CD4-positive, alpha-beta memory T cell (primary cell): Measurements from ENCODE around the gene PLA2G2F. TPM values are rescaled to one million over a fixed set of nuclear protein-coding genes. Genes with fewer than 3 reads are reported as not detected.

ENCODE experiments used
- CTCF ChIA-PET: fragments of 350-600 bp; sonication (Branson Sonifier 250); formaldehyde crosslinking; loops from one replicate; lab custom pipeline; 2021; ENCODE audit warnings: inconsistent platforms; ENCODE audit not compliant: partially characterized antibody; lab: Charles Lee
- POLR2A ChIA-PET: fragments of 350-600 bp; sonication (Branson Sonifier 250); formaldehyde crosslinking; loops from one replicate; lab custom pipeline; 2021; ENCODE audit not compliant: partially characterized antibody; lab: Charles Lee
- DNase-seq, 5 donors: peaks; one replicate each; pipeline versions ENCODE4 v3.0.0 to v3.0.0-alpha.2; 2020 to 2022; ENCODE audit warnings: mixed read lengths in 1 of 5
- H3K27ac ChIP-seq: one replicate; pipeline ENCODE4 v1.7.0; 2013; ENCODE audit warnings: low read depth, low read length
- H3K27me3 ChIP-seq: 2 replicates; pipeline ENCODE4 v1.7.0; 2013; ENCODE audit warnings: mild to moderate bottlenecking, low read length, moderate library complexity; ENCODE audit not compliant: insufficient read depth
- H3K36me3 ChIP-seq: 2 replicates; pipeline ENCODE4 v1.7.0; 2013; ENCODE audit warnings: mild to moderate bottlenecking, low read length, moderate library complexity; ENCODE audit not compliant: insufficient read depth
- H3K4me1 ChIP-seq: 2 replicates; pipeline ENCODE4 v1.7.0; 2013; ENCODE audit warnings: mild to moderate bottlenecking, low read length, moderate library complexity; ENCODE audit not compliant: insufficient read depth
- H3K4me3 ChIP-seq, 2 donors: one replicate each; pipeline ENCODE4 v1.7.0; 2013; ENCODE audit warnings: low read length in 2 of 2, mild to moderate bottlenecking in 1 of 2
- H3K9me3 ChIP-seq, 2 donors: one replicate each; pipeline ENCODE4 v1.7.0; 2013; ENCODE audit warnings: low read length in 2 of 2, control low read depth in 1 of 2; ENCODE audit not compliant: control insufficient read depth in 1 of 2
- H3K27ac Mint-ChIP-seq, 7 donors: one replicate each; pipeline ENCODE4 v1.8.0; 2020 to 2021; ENCODE audit warnings: mixed read lengths in 7 of 7, mild to moderate bottlenecking in 6 of 7, inconsistent platforms in 3 of 7, moderate library complexity in 3 of 7
- H3K27me3 Mint-ChIP-seq, 2 donors: one replicate each; pipeline ENCODE4 v1.8.0; 2020 to 2021; ENCODE audit warnings: mixed read lengths in 2 of 2
- H3K36me3 Mint-ChIP-seq, 2 donors: one replicate each; pipeline ENCODE4 v1.8.0; 2020 to 2021; ENCODE audit warnings: mixed read lengths in 2 of 2, inconsistent platforms in 1 of 2, mild to moderate bottlenecking in 1 of 2
- H3K4me1 Mint-ChIP-seq, 4 donors: one replicate each; pipeline ENCODE4 v1.8.0; 2020 to 2021; ENCODE audit warnings: mixed read lengths in 4 of 4, mild to moderate bottlenecking in 1 of 4
- H3K4me3 Mint-ChIP-seq, 8 donors: one replicate each; pipeline ENCODE4 v1.8.0; 2020 to 2021; ENCODE audit warnings: mixed read lengths in 8 of 8, mild to moderate bottlenecking in 7 of 8, moderate library complexity in 6 of 8, inconsistent platforms in 3 of 8
- H3K9me3 Mint-ChIP-seq, 8 donors: one replicate each; pipeline ENCODE4 v1.8.0; 2020 to 2021; ENCODE audit warnings: mixed read lengths in 8 of 8, mild to moderate bottlenecking in 5 of 8, inconsistent platforms in 3 of 8, moderate library complexity in 1 of 8
- intact Hi-C: fragments of 100-400 bp; cut with micrococcal nuclease; formaldehyde crosslinking; loops from one replicate; pipeline ENCODE4 v1.15.1; 2023
- polyA plus RNA-seq, 2 donors: library from polyadenylated mRNA; unstranded; fragments of 300-500 nt; fragmentation: Illumina TruSeq; gene quantifications; one replicate each; pipeline ENCODE4 v1.2.3, GENCODE V29; 2021
- total RNA-seq, 2 experiments: library from RNA; stranded (reverse); gene quantifications; one replicate each; pipeline ENCODE4 v1.2.3, GENCODE V29; 2021

Gene PLA2G2F
- total and polyA plus RNA-seq, 4 experiments from 2014 or later: not detected

- intact Hi-C loops: no loop called here
- no peaks in the 10 kb centered on the region for H3K4me1 ChIP-seq
- H3K4me3 ChIP-seq: no peak overlapping the region
- Mint-ChIP-seq H3K4me1 (peaks cover 0 to 1% (median 0%) of the 10 kb centered on the region in 4 donors), H3K27me3 (peaks cover 3 to 5% of the 10 kb centered on the region in 2 donors), H3K9me3 (peaks cover 0 to 64% (median 46%) of the 10 kb centered on the region in 8 donors), H3K36me3 (peaks cover 20 to 28% of the 10 kb centered on the region in 2 donors), H3K27ac (no peak overlapping the region), H3K4me3 (no peak overlapping the region)
- ChIA-PET CTCF (interaction anchor here (2.8 kb wide), 1 partner anchor 31 kb away, joined by 19 read pairs; no protein-coding TSS in a partner anchor), POLR2A (no interaction called here)
- peaks cover 0 to 12% of the 10 kb centered on the region in 2 donors for H3K9me3 ChIP-seq
- H3K27ac ChIP-seq: no peak overlapping the region
- H3K27me3 ChIP-seq: no peaks in the 10 kb centered on the region
- H3K36me3 ChIP-seq: no peaks in the 10 kb centered on the region
- no peak for DNase-seq
Observed at GRCh38 chr1:20164694-20165202, 25.6 kb downstream of the PLA2G2F start.

DNA sequence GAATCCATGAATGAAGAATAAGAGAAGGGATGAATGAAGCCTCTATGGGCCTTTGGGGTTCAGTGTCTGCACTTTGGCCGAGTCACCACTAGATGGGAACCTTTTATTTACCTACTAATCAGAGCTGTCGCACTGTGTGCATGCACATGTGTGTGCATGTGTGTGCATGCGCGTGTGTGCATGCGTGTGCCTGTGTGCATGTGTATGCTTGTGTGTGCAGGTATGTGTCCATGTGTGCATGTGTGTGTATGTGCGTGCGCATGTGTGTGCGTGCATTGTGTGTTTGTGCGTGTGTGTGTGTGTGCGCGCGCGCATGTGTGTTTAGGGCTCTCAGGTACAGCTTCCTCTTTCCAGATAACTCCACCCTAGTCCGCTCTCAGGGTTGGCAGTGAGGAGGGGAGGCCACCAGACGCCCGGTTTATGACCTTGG, 26.4 kb downstream of the PLA2G2F start:
- POLR2A ChIA-PET: no interaction called here
- intact Hi-C loops: no loop called here
- H3K27ac Mint-ChIP-seq: no peak overlapping the region
- Histone ChIP-seq H3K27me3 (no peaks in the 10 kb centered on the region), H3K9me3 (peaks cover 0 to 12% of the 10 kb centered on the region in 2 donors), H3K4me3 (no peak overlapping the region), H3K27ac (no peak overlapping the region), H3K36me3 (no peaks in the 10 kb centered on the region), H3K4me1 (no peaks in the 10 kb centered on the region)
- H3K4me3 Mint-ChIP-seq: no peak overlapping the region
- H3K9me3 Mint-ChIP-seq: peaks cover 0 to 56% (median 38%) of the 10 kb centered on the region in 8 donors
- H3K4me1 Mint-ChIP-seq: peaks cover 0 to 1% (median 0%) of the 10 kb centered on the region in 4 donors
- DNase-seq: no peak
- H3K27me3 Mint-ChIP-seq: peaks cover 3 to 5% of the 10 kb centered on the region in 2 donors
- CTCF ChIA-PET: interaction anchor here (2.8 kb wide), 1 partner anchor 31 kb away, joined by 19 read pairs; no protein-coding TSS in a partner anchor
- H3K36me3 Mint-ChIP-seq: peaks cover 20 to 25% of the 10 kb centered on the region in 2 donors

DNA sequence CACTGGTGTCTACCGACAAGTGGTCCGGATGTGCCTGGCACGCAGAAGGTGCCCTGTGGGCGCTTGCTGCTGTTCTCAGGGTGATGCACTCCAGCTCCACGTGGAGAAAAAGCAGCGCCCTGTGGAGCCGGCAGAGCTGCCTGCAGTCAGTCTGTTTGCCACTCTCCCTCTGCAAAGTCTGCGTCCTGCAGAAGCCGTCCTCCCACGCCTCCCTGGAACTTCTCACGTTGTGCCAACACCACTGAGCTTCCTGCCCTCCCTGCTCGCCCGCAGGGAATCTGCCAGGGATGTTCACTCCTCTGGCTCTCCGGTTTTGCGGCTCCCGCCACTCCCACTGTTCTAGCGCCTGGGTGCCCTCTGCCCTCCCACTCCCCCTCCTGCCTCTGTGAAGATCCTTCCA, 26.9 kb downstream of the PLA2G2F start:
- peaks cover under 1% of the 10 kb centered on the region for H3K4me1 ChIP-seq
- Mint-ChIP-seq H3K36me3 (peaks cover 20 to 23% of the 10 kb centered on the region in 2 donors), H3K4me1 (peaks cover 0 to 1% (median 0%) of the 10 kb centered on the region in 4 donors), H3K27me3 (peaks cover 3 to 5% of the 10 kb centered on the region in 2 donors), H3K4me3 (no peak overlapping the region), H3K27ac (no peak overlapping the region), H3K9me3 (peaks cover 0 to 51% (median 34%) of the 10 kb centered on the region in 8 donors)
- intact Hi-C loops: no loop called here
- H3K27me3 ChIP-seq: no peaks in the 10 kb centered on the region
- H3K9me3 ChIP-seq: peaks cover 0 to 8% of the 10 kb centered on the region in 2 donors
- ChIA-PET CTCF (interaction anchor here (1.4 to 2.8 kb wide), 2 partner anchors 14 to 30 kb away, joined by 4 to 19 read pairs; no protein-coding TSS in a partner anchor), POLR2A (no interaction called here)
- no peak overlapping the region for H3K4me3 ChIP-seq
- DNase-seq: no peak
- no peaks in the 10 kb centered on the region for H3K36me3 ChIP-seq
- no peak overlapping the region for H3K27ac ChIP-seq

GRCh38 chr1:20167126-20167525, 28.0 kb downstream of the PLA2G2F start:
- H3K4me1 ChIP-seq: peaks cover 6% of the 10 kb centered on the region
- Mint-ChIP-seq H3K36me3 (peaks cover 17 to 20% of the 10 kb centered on the region in 2 donors), H3K27ac (peak overlapping the region in 1 of 7 donors; percentile 56), H3K27me3 (peaks cover 3 to 5% of the 10 kb centered on the region in 2 donors), H3K4me3 (no peak overlapping the region), H3K9me3 (peaks cover 0 to 40% (median 24%) of the 10 kb centered on the region in 8 donors), H3K4me1 (peaks cover 2 to 8% (median 5%) of the 10 kb centered on the region in 4 donors)
- H3K27me3 ChIP-seq: no peaks in the 10 kb centered on the region
- ChIA-PET POLR2A (no interaction called here), CTCF (interaction anchor here (1.4 to 2.8 kb wide), 2 partner anchors 15 to 29 kb away, joined by 4 to 19 read pairs; no protein-coding TSS in a partner anchor)
- no peaks in the 10 kb centered on the region for H3K36me3 ChIP-seq
- no peak overlapping the region for H3K4me3 ChIP-seq
- peaks cover 0 to 6% of the 10 kb centered on the region in 2 donors for H3K9me3 ChIP-seq
- intact Hi-C loops: no loop called here
- no peak for DNase-seq
- no peak overlapping the region for H3K27ac ChIP-seq

GRCh38 chr1:20168564-20169491, 29.7 kb downstream of the PLA2G2F start:
- intact Hi-C loops: no loop called here
- Mint-ChIP-seq H3K9me3 (peaks cover 0 to 23% (median 14%) of the 10 kb centered on the region in 8 donors), H3K27ac (peak overlapping the region in 1 of 7 donors; percentile 63), H3K27me3 (peaks cover 3 to 5% of the 10 kb centered on the region in 2 donors), H3K36me3 (peaks cover 5 to 8% of the 10 kb centered on the region in 2 donors), H3K4me3 (no peak overlapping the region), H3K4me1 (peaks cover 2 to 10% (median 6%) of the 10 kb centered on the region in 4 donors)
- ChIA-PET POLR2A (no interaction called here), CTCF (no interaction called here)
- no peaks in the 10 kb centered on the region for H3K27me3 ChIP-seq
- DNase-seq: no peak
- peaks cover 0 to 6% of the 10 kb centered on the region in 2 donors for H3K9me3 ChIP-seq
- H3K4me1 ChIP-seq: peaks cover 6% of the 10 kb centered on the region
- H3K27ac ChIP-seq: no peak overlapping the region
- no peaks in the 10 kb centered on the region for H3K36me3 ChIP-seq
- H3K4me3 ChIP-seq: no peak overlapping the region

- POLR2A ChIA-PET: no interaction called here
- CTCF ChIA-PET: interaction anchor here (1.0 kb wide), 1 partner anchor 13 kb away, joined by 3 read pairs; no protein-coding TSS in a partner anchor
- Mint-ChIP-seq H3K4me1 (peaks cover 3 to 10% (median 8%) of the 10 kb centered on the region in 4 donors), H3K9me3 (peaks cover 0 to 16% (median 5%) of the 10 kb centered on the region in 8 donors), H3K27ac (no peak overlapping the region), H3K27me3 (peaks cover 2 to 3% of the 10 kb centered on the region in 2 donors), H3K4me3 (no peak overlapping the region), H3K36me3 (peaks cover 4 to 5% of the 10 kb centered on the region in 2 donors)
- H3K27ac ChIP-seq: no peak overlapping the region
- intact Hi-C loops: no loop called here
- no peak for DNase-seq
- H3K4me1 ChIP-seq: peaks cover 6% of the 10 kb centered on the region
- H3K4me3 ChIP-seq: no peak overlapping the region
- H3K9me3 ChIP-seq: peaks cover 0 to 6% of the 10 kb centered on the region in 2 donors
- H3K27me3 ChIP-seq: no peaks in the 10 kb centered on the region
- H3K36me3 ChIP-seq: no peaks in the 10 kb centered on the region
Observed at GRCh38 chr1:20169932-20170331, 30.8 kb downstream of the PLA2G2F start.
